H9 (cell line): ENCODE measurements around the gene GDPGP1. TPM values are rescaled to one million over a fixed set of nuclear protein-coding genes. Genes with fewer than 3 reads are reported as not detected.

ENCODE experiments used
- DNase-seq: peaks from one replicate; pipeline ENCODE4 v3.0.0-alpha.2; 2017
- H2AFZ ChIP-seq: one replicate; pipeline ENCODE4 v1.6.1; 2013; ENCODE audit warnings: mild to moderate bottlenecking, low read length, control low read depth, moderate library complexity
- H2AK5ac ChIP-seq: 2 replicates; pipeline ENCODE4 v1.6.1; 2013; ENCODE audit warnings: low read length, control low read depth, mixed read lengths; ENCODE audit not compliant: insufficient read length
- H2BK120ac ChIP-seq: one replicate; pipeline ENCODE4 v1.6.1; 2013; ENCODE audit warnings: low read depth, mild to moderate bottlenecking, low read length, control low read depth, inconsistent platforms; ENCODE audit not compliant: poor library complexity, severe bottlenecking
- H2BK12ac ChIP-seq: 2 replicates; pipeline ENCODE4 v1.6.1; 2013; ENCODE audit warnings: low read length, control low read depth, mixed read lengths, low read depth; ENCODE audit not compliant: insufficient read length
- H2BK15ac ChIP-seq: 2 replicates; pipeline ENCODE4 v1.6.1; 2013; ENCODE audit warnings: low read depth, low read length, control low read depth
- H2BK20ac ChIP-seq: one replicate; pipeline ENCODE4 v1.6.1; 2013; ENCODE audit warnings: low read depth, mild to moderate bottlenecking, low read length, control low read depth, inconsistent platforms; ENCODE audit not compliant: poor library complexity, severe bottlenecking
- H2BK5ac ChIP-seq: 2 replicates; pipeline ENCODE4 v1.6.1; 2013; ENCODE audit warnings: low read length, control low read depth, mixed read lengths; ENCODE audit not compliant: insufficient read length
- H3K14ac ChIP-seq: 2 replicates; pipeline ENCODE4 v1.6.1; 2013; ENCODE audit warnings: low read length, control low read depth; ENCODE audit not compliant: insufficient read depth
- H3K18ac ChIP-seq: 2 replicates; pipeline ENCODE4 v1.6.1; 2013; ENCODE audit warnings: low read depth, mild to moderate bottlenecking, mixed read lengths, low read length, control low read depth; ENCODE audit not compliant: insufficient read length
- H3K23ac ChIP-seq: 2 replicates; pipeline ENCODE4 v1.6.1; 2013; ENCODE audit warnings: low read length, control low read depth, mixed read lengths, low read depth; ENCODE audit not compliant: insufficient read length
- H3K23me2 ChIP-seq: 2 replicates; pipeline ENCODE4 v1.6.1; 2013; ENCODE audit warnings: low read depth, mild to moderate bottlenecking, mixed read lengths, low read length, control low read depth; ENCODE audit not compliant: insufficient read length, poor library complexity, severe bottlenecking
- H3K27ac ChIP-seq: 2 replicates; pipeline ENCODE4 v1.5.1; 2013; ENCODE audit warnings: low read length, control low read depth, mixed read lengths, low read depth; ENCODE audit not compliant: insufficient read length
- H3K27me3 ChIP-seq: 2 replicates; pipeline ENCODE4 v1.6.1; 2013; ENCODE audit warnings: low read length, control low read depth, inconsistent platforms; ENCODE audit not compliant: insufficient read depth
- H3K4ac ChIP-seq: 2 replicates; pipeline ENCODE4 v1.6.1; 2013; ENCODE audit warnings: low read depth, mild to moderate bottlenecking, control low read depth, inconsistent platforms, low read length, moderate library complexity
- H3K4me1 ChIP-seq: 2 replicates; pipeline ENCODE4 v1.6.1; 2013; ENCODE audit warnings: low read length, control low read depth, inconsistent platforms; ENCODE audit not compliant: insufficient read depth
- H3K4me2 ChIP-seq: 2 replicates; pipeline ENCODE4 v1.6.1; 2013; ENCODE audit warnings: low read length, control low read depth, mixed read lengths; ENCODE audit not compliant: insufficient read length, insufficient read depth
- H3K56ac ChIP-seq: 2 replicates; pipeline ENCODE4 v1.6.1; 2013; ENCODE audit warnings: low read depth, mild to moderate bottlenecking, mixed read lengths, low read length, control low read depth; ENCODE audit not compliant: insufficient read length
- H3K79me1 ChIP-seq: 2 replicates; pipeline ENCODE4 v1.6.1; 2013; ENCODE audit warnings: low read depth, mild to moderate bottlenecking, moderate library complexity, low read length, control low read depth, inconsistent platforms; ENCODE audit not compliant: insufficient read depth, poor library complexity, severe bottlenecking
- H3K79me2 ChIP-seq: 2 replicates; pipeline ENCODE4 v1.6.1; 2013; ENCODE audit warnings: low read length, control low read depth, inconsistent platforms; ENCODE audit not compliant: insufficient read depth
- H3K9ac ChIP-seq: 2 replicates; pipeline ENCODE4 v1.6.1; 2013; ENCODE audit warnings: low read length, control low read depth, mixed read lengths; ENCODE audit not compliant: insufficient read length; ENCODE audit errors: extremely low read depth
- H3K9me3 ChIP-seq: one replicate; pipeline ENCODE4 v1.6.1; 2013; ENCODE audit warnings: low read depth, low read length, inconsistent platforms; ENCODE audit not compliant: control insufficient read depth
- H3T11ph ChIP-seq: one replicate; pipeline ENCODE4 v1.6.1; 2013; ENCODE audit warnings: mild to moderate bottlenecking, low read length, control low read depth, inconsistent platforms
- H4K20me1 ChIP-seq: one replicate; pipeline ENCODE4 v1.6.1; 2013; ENCODE audit not compliant: control insufficient read depth, insufficient read length, insufficient read depth
- H4K5ac ChIP-seq: 2 replicates; pipeline ENCODE4 v1.6.1; 2013; ENCODE audit warnings: low read depth, mild to moderate bottlenecking, mixed read lengths, low read length, control low read depth; ENCODE audit not compliant: insufficient read length
- H4K8ac ChIP-seq: replicated peaks from 2 replicates; pipeline ENCODE4 v1.6.1; 2013; ENCODE audit warnings: low read length, control low read depth, mixed read lengths, low read depth; ENCODE audit not compliant: insufficient read length
- H4K91ac ChIP-seq: 2 replicates; pipeline ENCODE4 v1.6.1; 2013; ENCODE audit warnings: low read depth, mild to moderate bottlenecking, moderate library complexity, mixed read lengths, low read length, control low read depth; ENCODE audit not compliant: insufficient read length
- H3K27ac Mint-ChIP-seq, 3 experiments: 2 replicates in 2 of 3; 3 replicates in 1 of 3; pipeline ENCODE4 v1.8.0; 2020 to 2021; ENCODE audit warnings: mixed read lengths in 3 of 3, mild to moderate bottlenecking in 1 of 3, moderate library complexity in 1 of 3
- H3K27me3 Mint-ChIP-seq: 2 replicates; pipeline ENCODE4 v1.8.0; 2021; ENCODE audit warnings: low read depth, mild to moderate bottlenecking, moderate library complexity, mixed read lengths
- H3K36me3 Mint-ChIP-seq, 3 experiments: 2 replicates in 2 of 3; 3 replicates in 1 of 3; pipeline ENCODE4 v1.8.0; 2020 to 2021; ENCODE audit warnings: low read depth in 3 of 3, mixed read lengths in 3 of 3; ENCODE audit not compliant: insufficient read depth in 1 of 3
- H3K4me1 Mint-ChIP-seq, 2 experiments: 2 replicates each; pipeline ENCODE4 v1.8.0; 2020; ENCODE audit warnings: mixed read lengths in 2 of 2
- H3K4me3 Mint-ChIP-seq, 2 experiments: 2 replicates in 1 of 2; 3 replicates in 1 of 2; pipeline ENCODE4 v1.8.0; 2020 to 2021; ENCODE audit warnings: mild to moderate bottlenecking in 2 of 2, mixed read lengths in 2 of 2, moderate library complexity in 1 of 2
- H3K9me3 Mint-ChIP-seq, 2 experiments: 2 replicates in 1 of 2; 3 replicates in 1 of 2; pipeline ENCODE4 v1.8.0; 2020; ENCODE audit warnings: mild to moderate bottlenecking in 2 of 2, mixed read lengths in 2 of 2, moderate library complexity in 1 of 2
- CTCF ChIP-seq: fragments of 200-600 bp; sonication (generic); conservative IDR thresholded peaks from 3 replicates; pipeline ENCODE4 v1.8.0; 2021; ENCODE audit warnings: antibody characterized with exemption, mild to moderate bottlenecking
- WGBS: extraction: QIAGEN DNeasy Blood & Tissue Kit; methylation state at CpG from one replicate; pipeline ENCODE4 v1.1.7; 2013; ENCODE audit warnings: missing lambda C conversion rate, low lambda C conversion rate, mixed read lengths; ENCODE audit not compliant: insufficient read length; ENCODE audit errors: extremely low coverage; 5-methylcytosine and 5-hydroxymethylcytosine counted together
- total RNA-seq: library from RNA; stranded (reverse); gene quantifications from 2 replicates; pipeline ENCODE4 v1.2.1, GENCODE V29; 2021

The GDPGP1 gene
- total RNA-seq, 1 experiment from 2014 or later, result 6.7 TPM

- no peak overlapping the region for H2AFZ ChIP-seq
- no peaks in the 10 kb centered on the region for H3K79me2 ChIP-seq
- no peak; the same call in 2 of the 3 replicates for TF ChIP-seq CTCF
- no peaks in the 10 kb centered on the region for H3K9me3 ChIP-seq
- no peak overlapping the region for H3K56ac ChIP-seq
- H3K9ac ChIP-seq, result no peak overlapping the region
- H3K27ac ChIP-seq, result no peak overlapping the region
- H3K18ac ChIP-seq, result no peak overlapping the region
- H3K4me1 ChIP-seq, result no peaks in the 10 kb centered on the region
- no peaks in the 10 kb centered on the region for H3K79me1 ChIP-seq
- no peak overlapping the region for H4K8ac ChIP-seq
- no peaks in the 10 kb centered on the region for H4K20me1 ChIP-seq
- H2BK120ac ChIP-seq, result no peak overlapping the region
- H2BK12ac ChIP-seq, result no peak overlapping the region
- H2BK15ac ChIP-seq, result no peak overlapping the region
- no peaks in the 10 kb centered on the region for H3K27me3 ChIP-seq
- H3K27me3 Mint-ChIP-seq, result no peaks in the 10 kb centered on the region
- H2BK5ac ChIP-seq, result no peak overlapping the region
- no peak overlapping the region for H3K23ac ChIP-seq
- peaks cover 4% of the 10 kb centered on the region for H3K23me2 ChIP-seq
- WGBS, result no CpG with 5 or more reads among the region's 67 CpGs
- no peak overlapping the region for H2AK5ac ChIP-seq
- no peaks in the 10 kb centered on the region for H3K9me3 Mint-ChIP-seq
- no peaks in the 10 kb centered on the region; a peak in 1 of 7 replicates for H3K36me3 Mint-ChIP-seq
- peak overlapping the region; percentile 64 to 83 for H3K4me3 Mint-ChIP-seq
- H3K14ac ChIP-seq, result peak overlapping the region; percentile 30; the same call in 1 of the 2 replicates
- H4K5ac ChIP-seq, result no peak overlapping the region
- H2BK20ac ChIP-seq, result no peak overlapping the region
- DNase-seq, result peak; percentile 76
- no peak overlapping the region for H4K91ac ChIP-seq
- no peak overlapping the region for H3T11ph ChIP-seq
- no peak overlapping the region for H3K4ac ChIP-seq
- peak overlapping the region in 2 of 3 experiments; percentile 34 to 78; a peak in 2 of 7 replicates for H3K27ac Mint-ChIP-seq
- peak overlapping the region; percentile 54 for H3K4me2 ChIP-seq
- H3K4me1 Mint-ChIP-seq, result peaks cover 17 to 23% of the 10 kb centered on the region in 2 experiments
Measured at GRCh38 chr15:90184786-90185704, 49.0 kb upstream of the GDPGP1 start.
